Fibroblast of pulmonary artery (primary cell): ENCODE results near the gene TTC21A.

Source experiments
- DNase-seq: peaks from one replicate; pipeline ENCODE4 v3.0.0-alpha.2; 2010; ENCODE audit warnings: low read depth
- H3K4me3 ChIP-seq: replicated peaks from 2 replicates; pipeline ENCODE4 v1.5.1; 2011; ENCODE audit warnings: low read depth, mild to moderate bottlenecking, control low read depth, low read length, moderate library complexity
- CTCF ChIP-seq: IDR thresholded peaks from 2 replicates; pipeline ENCODE4 v1.5.1; 2011; ENCODE audit warnings: mild to moderate bottlenecking, control low read depth, low read length, inconsistent platforms; ENCODE audit errors: missing control alignments

The TTC21A gene

GRCh38 chr3:39150803-39151631 lies 43.5 kb downstream of the TTC21A start:
- peak overlapping the region; percentile 86 for H3K4me3 ChIP-seq
- peak; percentile 98 for DNase-seq
- TF ChIP-seq CTCF, result no peak

GRCh38 chr3:39153977-39154279 lies 46.4 kb downstream of the TTC21A start:
- DNase-seq, result no peak
- no peak for TF ChIP-seq CTCF
- H3K4me3 ChIP-seq, result peak overlapping the region; percentile 40

- DNase-seq, result no peak
- H3K4me3 ChIP-seq, result no peak overlapping the region
- TF ChIP-seq CTCF, result no peak
These were observed 47.0 kb downstream of the TTC21A start for GRCh38 chr3:39154280-39155021.

- no peak overlapping the region for H3K4me3 ChIP-seq
- no peak for DNase-seq
- no peak for TF ChIP-seq CTCF
These were observed 48.9 kb downstream of the TTC21A start for GRCh38 chr3:39156421-39156820.

GRCh38 chr3:39157359-39157758 lies 49.9 kb downstream of the TTC21A start:
- no peak for DNase-seq
- no peak overlapping the region for H3K4me3 ChIP-seq
- TF ChIP-seq CTCF, result no peak

GRCh38 chr3:39158148-39158715 lies 50.8 kb downstream of the TTC21A start:
- no peak for DNase-seq
- no peak for TF ChIP-seq CTCF
- H3K4me3 ChIP-seq, result no peak overlapping the region
